Mucosa of gallbladder (tissue), 1 donor: ENCODE data around the gene SYTL4. TPM values are rescaled to one million over a fixed set of nuclear protein-coding genes. Genes with fewer than 3 reads are reported as not detected.

Experiments used
- DNase-seq: peaks from one replicate; pipeline ENCODE4 v3.0.0-alpha.2; 2020; ENCODE audit warnings: low spot score
- total RNA-seq: library from RNA; stranded (reverse); gene quantifications from one replicate; pipeline ENCODE4 v1.2.1, GENCODE V29; 2021
- donor health status: DM: no; HTN: no; CAD: no.

SYTL4 gene
- total RNA-seq, 1 donor from 2014 or later: 15.8 TPM

DNA sequence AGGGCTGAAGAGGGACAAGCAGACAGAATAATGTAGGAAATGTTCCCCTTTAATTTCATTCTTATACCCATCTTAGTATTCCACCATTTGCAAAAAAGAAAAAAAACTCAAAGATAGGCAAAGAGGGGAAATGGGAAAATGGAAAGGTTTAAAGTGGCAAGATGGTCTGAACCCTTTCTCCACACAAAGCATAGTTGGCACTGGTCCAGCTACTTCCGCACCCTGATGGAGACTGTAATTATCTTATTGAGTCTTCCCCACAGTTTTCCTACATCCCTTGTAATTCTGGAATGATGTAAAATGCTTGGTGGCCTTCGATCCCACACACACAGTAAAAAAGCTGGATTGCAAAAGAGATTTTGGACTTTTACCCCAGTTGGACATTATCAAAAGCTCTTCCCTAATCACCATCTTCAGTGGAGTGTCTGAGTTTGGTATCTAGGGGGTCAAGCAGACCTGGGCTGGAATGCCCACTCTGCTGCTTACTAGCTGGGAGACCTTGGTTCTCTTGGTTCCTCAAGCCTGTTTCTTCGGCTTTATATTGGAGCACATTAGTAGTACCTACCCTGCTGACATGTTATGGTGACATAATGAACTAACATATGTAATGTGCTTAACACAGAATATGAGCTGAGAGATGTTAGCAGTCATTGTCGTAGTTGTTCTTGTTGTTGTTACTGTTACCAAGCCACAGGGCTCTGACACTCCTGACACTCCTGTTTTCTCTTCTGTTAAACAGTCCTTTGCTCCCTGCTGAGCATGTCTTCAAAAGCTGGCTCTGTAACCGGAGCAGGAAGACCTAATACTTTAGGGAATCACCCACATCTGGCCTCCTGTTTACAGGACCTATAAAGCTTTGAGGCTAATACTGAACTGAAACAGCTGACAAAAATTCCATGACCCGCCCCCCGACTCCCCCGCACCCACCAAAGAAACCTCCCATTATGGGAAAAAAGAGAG lies 83.2 kb downstream of the SYTL4 start:
- no peak for DNase-seq

DNA sequence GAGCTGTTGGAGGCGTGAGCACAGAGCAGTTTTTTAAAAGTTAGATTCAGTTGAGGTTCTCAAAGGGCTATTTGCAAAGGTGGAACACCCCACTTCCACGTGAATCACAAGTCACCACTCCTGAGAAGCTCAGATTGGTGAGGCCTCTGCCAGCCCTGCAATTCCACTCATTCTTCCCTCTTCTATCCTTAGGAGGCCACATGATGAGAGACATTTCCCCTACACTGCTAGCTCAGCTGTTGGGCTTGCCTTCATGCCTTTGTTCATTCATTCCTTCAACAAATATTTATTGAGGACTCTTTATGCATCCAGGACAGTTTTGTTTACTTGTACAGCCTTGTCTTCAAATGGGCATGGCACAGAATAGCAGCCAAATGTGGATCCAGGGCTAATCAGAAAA lies 84.2 kb downstream of the SYTL4 start:
- DNase-seq: no peak

DNA sequence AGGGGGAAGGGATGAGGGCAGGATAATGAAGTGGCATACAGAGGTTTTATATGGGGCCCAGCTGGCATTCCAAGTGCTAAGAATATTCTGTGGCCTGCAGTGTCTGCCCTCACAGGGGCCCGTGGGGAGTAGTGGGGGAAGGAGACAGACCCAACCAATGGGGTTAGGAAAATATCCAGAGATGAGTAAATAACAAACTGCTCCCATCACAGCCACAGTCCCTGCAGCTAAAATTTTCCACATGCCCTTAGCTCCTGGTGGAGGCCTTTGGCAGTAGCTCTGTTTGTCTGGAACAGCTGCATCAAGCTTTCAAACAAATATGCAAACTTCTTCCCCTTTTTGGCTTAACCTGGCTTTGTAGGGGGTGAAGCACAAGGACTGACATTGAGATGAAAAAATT lies 84.8 kb downstream of the SYTL4 start:
- no peak for DNase-seq

GRCh38 chrX:100645106-100645505 lies 86.8 kb downstream of the SYTL4 start:
- no peak for DNase-seq

DNA sequence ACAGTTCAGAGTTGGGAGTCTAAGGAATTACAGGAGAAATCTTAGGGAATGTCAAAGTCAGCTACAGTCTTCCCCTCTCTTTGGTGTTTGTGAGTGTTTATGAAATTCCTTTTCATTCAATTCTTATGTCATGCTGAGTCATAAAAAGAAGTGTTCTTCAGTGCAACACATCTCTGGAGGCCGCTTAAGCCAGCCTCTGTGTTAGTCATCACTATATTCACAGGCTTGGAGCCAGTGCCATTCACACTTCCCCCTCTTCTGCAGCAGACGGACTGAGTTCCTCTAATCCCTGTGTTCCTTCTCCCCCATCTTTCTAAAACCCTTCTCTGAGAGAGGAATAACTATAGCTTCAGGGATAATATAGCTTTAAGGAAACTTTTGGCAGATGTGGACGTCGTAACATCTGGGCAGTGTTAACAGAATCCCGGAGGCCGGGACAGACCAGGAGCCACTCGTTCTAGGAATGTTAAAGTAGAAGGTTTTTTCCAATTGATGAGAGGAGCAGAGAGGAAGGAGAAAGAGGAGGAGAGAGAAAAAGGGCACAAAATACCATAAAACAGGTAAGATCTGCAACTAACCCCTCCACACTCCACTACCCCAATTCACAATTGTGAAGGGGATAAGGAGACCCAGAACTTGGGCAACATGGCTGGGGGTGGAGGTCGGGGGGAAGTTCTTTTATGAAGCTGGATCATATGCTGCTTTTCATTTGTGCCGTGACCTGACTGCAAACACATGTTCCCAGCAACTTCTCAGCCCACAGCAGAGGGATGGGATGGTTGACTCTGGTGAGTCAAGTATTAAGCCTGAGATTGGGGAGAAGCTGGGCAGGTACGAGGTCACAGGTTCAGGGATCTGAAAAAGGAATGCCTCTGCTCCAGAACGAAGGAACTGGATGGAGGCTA lies 87.7 kb downstream of the SYTL4 start, which contains the start of gene SRPX2:
Gene SRPX2, plus strand, starts transcription at position 244 of the 905 bp plus-strand sequence. CDS start 2,124 bp downstream, outside the sequence.
- DNase-seq: peak; percentile 45

GRCh38 chrX:100643212-100643611 lies 88.7 kb downstream of the SYTL4 start:
- no peak for DNase-seq

DNA sequence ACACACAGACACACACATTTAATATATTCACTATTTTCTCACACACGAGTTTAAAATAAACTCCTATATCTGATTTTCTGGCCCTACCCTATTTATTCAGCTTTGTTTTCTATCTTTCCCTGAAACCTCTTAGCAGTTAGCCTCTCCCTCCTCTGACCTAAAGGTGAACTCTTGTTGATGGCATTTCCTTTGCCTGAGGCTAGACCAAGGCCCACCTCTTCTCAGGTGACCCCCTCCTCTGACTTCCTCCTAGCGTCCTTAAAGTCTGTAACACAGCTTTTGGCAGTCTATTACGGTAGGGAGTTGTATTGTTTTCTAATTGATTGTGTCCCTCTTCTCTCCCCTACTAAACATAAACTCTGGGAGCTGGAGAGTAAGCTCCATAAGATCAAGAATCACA lies 89.6 kb downstream of the SYTL4 start:
- no peak for DNase-seq

DNA sequence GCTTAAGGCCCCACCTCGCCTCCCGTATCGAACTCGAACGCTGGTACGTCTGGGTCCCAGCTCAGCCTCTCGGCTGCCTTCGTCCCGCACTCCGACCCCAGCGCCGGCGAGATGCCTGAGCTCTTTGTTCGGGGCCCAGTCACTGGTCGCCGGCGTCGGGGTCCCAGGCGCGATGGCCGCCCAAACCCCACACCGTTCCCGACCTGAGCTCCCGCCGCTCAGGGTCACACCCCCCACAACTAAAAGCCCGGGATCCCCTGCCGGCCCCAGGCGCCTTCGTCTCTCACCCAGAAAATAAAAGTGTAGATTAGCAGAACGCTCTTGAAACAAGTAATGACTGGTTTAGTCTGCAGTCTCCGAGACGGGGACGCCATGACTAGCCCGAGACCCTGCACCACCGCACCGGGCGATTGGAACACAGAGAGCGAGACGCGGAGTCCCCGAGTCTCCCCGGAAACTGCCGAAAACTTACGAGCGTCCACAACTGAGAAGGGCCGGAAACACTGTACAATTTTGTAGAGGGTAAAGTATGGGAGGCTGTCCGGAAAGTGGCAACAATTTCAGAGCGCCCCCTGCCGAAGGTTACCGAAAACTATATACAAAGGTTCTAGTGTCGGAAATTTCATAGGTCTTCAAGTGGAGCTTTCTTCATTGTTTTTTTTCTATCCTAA lies 95.5 kb downstream of the SYTL4 start, which contains the start of gene TSPAN6:
Gene TSPAN6, minus strand, starts transcription at position 486 of the 671 bp plus-strand sequence. Its CDS starts 112 bp downstream, at position 374.
- DNase-seq: peak; percentile 82

DNA sequence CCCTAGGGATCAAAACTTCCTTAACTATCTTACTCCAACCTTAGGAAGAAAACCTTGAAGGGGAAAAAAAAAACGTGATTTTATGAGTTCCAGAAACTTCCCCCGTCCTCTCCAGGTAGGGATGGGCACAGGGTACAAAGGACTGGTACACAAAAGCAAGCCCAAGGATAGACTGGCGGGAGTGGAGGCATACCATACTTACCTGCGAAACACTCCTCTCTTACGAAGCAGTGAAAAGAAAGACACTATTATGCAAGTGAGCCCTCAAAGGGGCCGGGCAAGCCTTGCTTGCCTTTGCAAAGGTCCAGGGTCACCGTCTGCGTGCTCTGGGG lies 96.0 kb downstream of the SYTL4 start:
- DNase-seq: no peak

DNA sequence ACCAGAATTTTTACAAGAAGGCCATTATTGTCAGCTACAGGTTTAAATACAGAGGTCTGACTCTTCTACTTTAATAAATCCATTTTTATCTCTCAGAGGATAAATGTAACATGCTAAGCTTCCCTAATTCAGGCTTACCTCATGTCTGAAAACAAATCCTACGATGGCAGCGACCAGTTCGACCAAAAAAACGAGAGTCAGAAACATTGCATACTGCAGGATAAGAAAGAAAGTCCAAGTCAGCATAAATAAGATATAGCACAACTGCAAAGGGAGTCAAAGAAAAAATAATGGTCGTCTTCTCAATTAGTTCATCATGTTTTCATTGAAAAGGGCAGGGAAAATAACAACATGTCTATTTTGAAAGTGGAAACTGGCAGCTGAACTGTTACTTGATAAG lies 96.9 kb downstream of the SYTL4 start:
- no peak for DNase-seq

- no peak for DNase-seq
These were observed 105.9 kb downstream of the SYTL4 start for GRCh38 chrX:100625985-100626491.

Other genes with a start within 250 kb of the SYTL4 start
- gene TNMD, start 147.2 kb downstream of the SYTL4 start, total RNA-seq: not detected
- gene TSPAN6, start 95.3 kb downstream of the SYTL4 start, total RNA-seq: 37.9 TPM
- gene SRPX2, start 87.9 kb downstream of the SYTL4 start, total RNA-seq: 9.2 TPM
- gene CSTF2, start 88.3 kb upstream of the SYTL4 start, total RNA-seq: 19.5 TPM
- not detected for gene NOX1, start 142.2 kb upstream of the SYTL4 start, total RNA-seq
- gene XKRX, start 196.8 kb upstream of the SYTL4 start, total RNA-seq: 0.26 TPM
- gene ARL13A, start 237.6 kb upstream of the SYTL4 start, total RNA-seq: not detected